RWPE1 (cell line): Measurements from ENCODE around the gene RASGRF2.

Experiments used
- CTCF ChIA-PET: fragments of 350-600 bp; sonication (Branson Sonifier 250); formaldehyde crosslinking; extraction: SDS; loops from one replicate; lab custom pipeline; 2021; lab: Yijun Ruan, JAX
- POLR2A ChIA-PET: fragments of 400-600 bp; formaldehyde crosslinking; extraction: SDS; loops from one replicate; lab custom pipeline; 2020; ENCODE audit warnings: antibody characterized with exemption; ENCODE audit not compliant: low non-redundant PET; lab: Yijun Ruan, JAX
- DNase-seq: peaks from one replicate; pipeline ENCODE4 v3.0.0; 2012; ENCODE audit warnings: low spot score
- H3K27ac ChIP-seq: fragments of 450-650 bp; 2 replicates; pipeline ENCODE4 v1.5.1; 2017
- TF ChIP-seq, protein P1 (sequence below): fragments of 450-650 bp; conservative IDR thresholded peaks from 2 replicates; pipeline ENCODE4 v1.5.1; 2017; ENCODE audit warnings: low read depth, mild to moderate bottlenecking

RASGRF2 gene

DNA sequence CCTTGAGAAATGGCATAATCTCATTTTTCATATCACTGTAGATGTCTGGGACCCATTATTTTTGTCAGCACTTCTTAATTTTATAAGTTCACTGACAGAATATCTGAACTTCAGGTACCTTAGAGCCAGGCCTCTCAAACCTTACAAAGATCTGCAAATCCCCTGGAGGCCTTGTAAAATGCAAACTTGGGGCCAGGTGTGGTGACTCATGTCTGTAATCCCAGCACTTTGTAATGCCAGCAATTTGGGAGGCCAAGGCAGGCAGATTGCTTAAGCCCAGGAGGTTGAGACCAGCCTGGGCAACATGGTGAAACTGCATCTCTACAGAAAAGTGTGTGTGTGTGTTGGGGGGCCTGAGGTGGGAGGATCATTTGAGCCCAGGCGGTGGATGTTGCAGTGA, 30.8 kb downstream of the RASGRF2 start:
- no peak overlapping the region for H3K27ac ChIP-seq
- CTCF ChIA-PET = no interaction called here
- TF ChIP-seq, protein P1, sequence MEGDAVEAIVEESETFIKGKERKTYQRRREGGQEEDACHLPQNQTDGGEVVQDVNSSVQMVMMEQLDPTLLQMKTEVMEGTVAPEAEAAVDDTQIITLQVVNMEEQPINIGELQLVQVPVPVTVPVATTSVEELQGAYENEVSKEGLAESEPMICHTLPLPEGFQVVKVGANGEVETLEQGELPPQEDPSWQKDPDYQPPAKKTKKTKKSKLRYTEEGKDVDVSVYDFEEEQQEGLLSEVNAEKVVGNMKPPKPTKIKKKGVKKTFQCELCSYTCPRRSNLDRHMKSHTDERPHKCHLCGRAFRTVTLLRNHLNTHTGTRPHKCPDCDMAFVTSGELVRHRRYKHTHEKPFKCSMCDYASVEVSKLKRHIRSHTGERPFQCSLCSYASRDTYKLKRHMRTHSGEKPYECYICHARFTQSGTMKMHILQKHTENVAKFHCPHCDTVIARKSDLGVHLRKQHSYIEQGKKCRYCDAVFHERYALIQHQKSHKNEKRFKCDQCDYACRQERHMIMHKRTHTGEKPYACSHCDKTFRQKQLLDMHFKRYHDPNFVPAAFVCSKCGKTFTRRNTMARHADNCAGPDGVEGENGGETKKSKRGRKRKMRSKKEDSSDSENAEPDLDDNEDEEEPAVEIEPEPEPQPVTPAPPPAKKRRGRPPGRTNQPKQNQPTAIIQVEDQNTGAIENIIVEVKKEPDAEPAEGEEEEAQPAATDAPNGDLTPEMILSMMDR = no peak

DNA sequence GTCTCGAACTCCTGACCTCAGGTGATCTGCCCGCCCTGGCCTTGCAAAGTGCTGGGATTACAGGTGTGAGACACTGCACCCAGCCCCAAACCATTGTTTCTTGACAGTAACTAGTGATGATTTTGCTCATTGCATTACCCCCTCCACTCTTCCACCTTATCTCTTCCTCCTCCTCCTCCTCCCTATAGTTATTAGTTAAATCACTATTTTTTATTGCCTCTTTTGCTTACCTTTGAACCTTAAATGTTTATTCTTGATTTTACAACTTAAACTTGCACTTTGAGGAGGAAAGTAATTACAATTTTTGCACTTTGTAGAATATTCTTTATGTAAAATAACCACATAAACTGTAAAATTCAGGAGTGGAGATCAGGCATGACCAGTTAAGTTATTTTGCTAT, 35.7 kb downstream of the RASGRF2 start:
- ChIA-PET CTCF (no interaction called here), POLR2A (no interaction called here)
- TF ChIP-seq, protein P1 = no peak
- no peak overlapping the region for H3K27ac ChIP-seq
- DNase-seq = no peak

More for the DNA sequence above, 30.8 kb downstream of the RASGRF2 start:
- POLR2A ChIA-PET = no interaction called here
- DNase-seq = peak; percentile 74

DNA sequence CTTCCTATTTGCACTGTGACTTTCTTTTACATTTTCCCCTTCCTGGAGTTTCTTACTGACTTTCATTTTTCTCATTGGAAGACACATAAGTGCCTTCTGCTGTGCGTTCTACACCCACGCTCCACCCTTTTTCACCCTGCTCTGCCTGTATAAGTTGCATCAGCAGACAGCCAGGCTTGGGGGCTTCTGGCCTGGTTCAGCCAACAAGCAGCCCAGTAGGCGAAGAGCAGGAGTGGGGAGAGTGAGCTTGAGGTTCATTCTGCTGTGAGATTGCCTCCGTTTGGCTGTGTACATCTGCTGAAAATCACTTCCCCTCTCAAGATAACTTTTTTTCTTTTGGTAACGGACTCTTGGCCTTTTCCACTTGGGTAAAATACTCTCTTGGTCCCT, 38.4 kb downstream of the RASGRF2 start:
- POLR2A ChIA-PET = no interaction called here
- TF ChIP-seq, protein P1 = no peak
- no peak for DNase-seq
- CTCF ChIA-PET = interaction anchor here (0.6 kb wide), 1 partner anchor 423 kb away, joined by 3 read pairs; no protein-coding TSS in a partner anchor
- no peak overlapping the region for H3K27ac ChIP-seq

DNA sequence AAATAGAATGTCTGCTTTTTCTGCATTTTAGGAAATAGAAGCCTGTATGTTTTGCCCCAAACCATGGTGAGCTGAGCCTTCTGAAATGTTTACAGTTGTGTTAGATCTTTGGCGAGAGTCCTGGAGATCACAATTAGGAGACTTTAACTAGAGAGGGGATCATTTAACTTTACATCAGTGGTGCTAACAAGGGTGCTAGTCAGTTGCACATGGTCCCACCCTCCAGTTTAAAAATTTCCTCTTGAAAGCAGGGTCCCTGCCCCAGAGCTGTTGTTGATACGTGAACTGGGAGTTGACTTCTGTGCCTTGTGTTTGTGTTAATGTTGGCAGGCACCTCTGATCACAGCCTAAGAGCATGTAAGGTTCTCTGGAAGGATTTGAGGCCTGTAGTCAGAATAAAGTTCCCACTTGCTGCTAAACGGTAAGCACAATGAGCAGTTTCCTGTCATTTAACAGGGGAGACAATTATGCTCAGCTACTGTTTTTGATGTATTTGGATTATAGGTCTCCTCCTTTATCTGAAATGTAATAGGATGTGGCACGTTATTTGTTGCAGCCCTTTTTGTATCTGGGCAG, 43.7 kb downstream of the RASGRF2 start:
- POLR2A ChIA-PET = no interaction called here
- CTCF ChIA-PET = no interaction called here
- no peak for DNase-seq
- H3K27ac ChIP-seq = no peak overlapping the region
- TF ChIP-seq, protein P1 = no peak

DNA sequence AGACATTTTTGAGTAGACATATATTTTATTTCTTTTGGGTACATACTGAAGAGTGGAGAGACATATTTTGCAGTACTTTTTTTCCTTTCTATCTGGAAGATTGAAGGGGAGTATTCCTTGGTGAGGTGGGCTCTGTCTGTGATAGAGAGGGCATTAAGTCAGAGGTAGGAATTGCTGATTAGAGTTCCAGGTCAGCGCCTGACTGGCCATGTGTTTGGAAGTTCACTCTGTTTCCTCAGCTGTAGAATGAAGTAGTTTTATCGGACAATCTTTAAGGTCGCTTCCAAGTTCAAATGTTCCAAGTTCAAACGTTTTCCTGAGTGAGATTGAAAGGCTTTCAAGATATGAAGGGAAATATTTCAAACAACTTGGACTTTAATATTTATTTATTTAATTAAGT, 45.5 kb downstream of the RASGRF2 start:
- DNase-seq = no peak
- ChIA-PET POLR2A (no interaction called here), CTCF (no interaction called here)
- TF ChIP-seq, protein P1 = no peak
- H3K27ac ChIP-seq = no peak overlapping the region

DNA sequence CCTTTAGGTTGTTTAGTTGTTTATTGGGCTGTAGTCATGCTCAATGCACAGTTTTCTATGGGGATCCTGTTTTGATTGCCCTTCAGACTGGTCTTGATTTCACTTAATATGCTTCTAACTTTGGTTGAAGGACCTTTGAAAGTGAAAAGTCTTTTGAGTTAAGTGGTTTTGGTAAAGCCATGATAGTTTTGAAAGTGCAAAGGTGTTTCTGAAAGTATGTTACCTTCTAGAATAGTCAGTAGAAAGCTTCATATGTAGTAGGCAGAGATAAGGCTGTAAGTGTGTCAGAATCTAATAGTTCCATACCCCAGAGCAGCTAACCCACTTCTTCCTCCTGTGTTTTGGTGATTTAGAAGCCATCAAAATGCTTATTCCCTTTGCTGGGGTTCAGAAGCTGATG, 46.1 kb downstream of the RASGRF2 start:
- TF ChIP-seq, protein P1 = no peak
- CTCF ChIA-PET = interaction anchor here (0.6 kb wide), 1 partner anchor 14 kb away, joined by 3 read pairs; no protein-coding TSS in a partner anchor
- no peak overlapping the region for H3K27ac ChIP-seq
- POLR2A ChIA-PET = no interaction called here
- DNase-seq = no peak
